Nucleus accumbens (tissue), 56 donors: ENCODE data around the gene GCM1.

ENCODE experiments used
- DNase-seq, 56 donors: peaks; one replicate each; lab custom pipeline; 2025; lab: John Stamatoyannopoulos, UW

The GCM1 gene

DNA sequence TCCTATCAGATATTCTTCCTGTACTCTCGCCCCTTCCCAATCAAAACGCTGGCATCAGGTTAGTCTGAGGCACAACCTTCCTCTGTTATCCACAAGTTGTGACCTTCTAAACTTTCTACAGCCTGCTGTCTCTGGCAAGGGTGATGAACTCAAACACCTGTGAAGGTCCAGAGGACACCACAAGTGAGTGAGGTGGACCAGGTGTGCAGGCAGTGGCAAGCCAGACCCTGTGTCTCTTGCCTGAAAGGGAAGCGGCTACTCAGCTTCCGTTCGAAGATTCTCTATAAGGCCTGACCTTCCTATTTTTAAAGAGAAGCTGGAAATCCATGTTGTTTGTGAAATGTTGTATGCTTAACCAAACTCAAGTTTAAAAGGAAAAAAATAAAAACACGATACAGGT, 36.8 kb downstream of the GCM1 start:
- DNase-seq = no peak

DNA sequence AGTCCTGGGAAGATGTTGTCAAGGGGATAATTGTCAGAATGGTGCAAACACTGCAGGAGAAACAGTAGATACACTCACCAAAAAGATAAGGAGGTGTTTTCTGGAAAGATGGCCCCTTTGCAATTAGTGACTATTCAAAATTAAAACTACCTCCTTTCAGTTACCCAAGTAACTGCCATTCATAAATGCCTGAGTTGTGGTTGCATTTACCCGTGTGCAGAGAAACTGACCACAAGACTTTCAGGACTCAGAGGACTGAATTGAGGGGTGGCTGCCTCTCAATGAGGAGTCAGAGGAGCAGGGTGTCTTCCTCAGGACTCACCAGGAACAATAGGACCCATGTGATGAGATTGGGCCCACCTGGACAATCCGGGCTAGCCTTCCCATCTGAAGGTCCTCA, 39.0 kb downstream of the GCM1 start:
- no peak for DNase-seq

DNA sequence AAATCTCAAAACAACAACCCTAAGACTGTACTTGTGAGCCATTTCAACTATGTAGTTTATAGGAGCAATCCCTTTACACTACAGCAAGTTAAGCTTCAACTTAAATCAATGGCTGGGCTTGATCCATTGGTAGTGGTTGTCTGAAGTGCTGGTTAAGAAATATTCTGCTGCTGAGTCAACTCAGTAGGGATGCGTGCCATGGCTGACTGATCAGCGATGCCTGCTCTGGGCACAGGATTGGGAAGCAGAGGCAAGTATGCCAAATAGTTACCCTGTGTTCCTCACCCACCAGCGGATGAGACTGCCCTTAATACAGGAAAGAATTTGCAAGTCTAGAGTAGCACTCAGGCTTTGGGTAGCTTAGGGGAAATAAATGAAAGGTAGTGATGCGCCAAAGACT, 41.5 kb downstream of the GCM1 start:
- DNase-seq = no peak

DNA sequence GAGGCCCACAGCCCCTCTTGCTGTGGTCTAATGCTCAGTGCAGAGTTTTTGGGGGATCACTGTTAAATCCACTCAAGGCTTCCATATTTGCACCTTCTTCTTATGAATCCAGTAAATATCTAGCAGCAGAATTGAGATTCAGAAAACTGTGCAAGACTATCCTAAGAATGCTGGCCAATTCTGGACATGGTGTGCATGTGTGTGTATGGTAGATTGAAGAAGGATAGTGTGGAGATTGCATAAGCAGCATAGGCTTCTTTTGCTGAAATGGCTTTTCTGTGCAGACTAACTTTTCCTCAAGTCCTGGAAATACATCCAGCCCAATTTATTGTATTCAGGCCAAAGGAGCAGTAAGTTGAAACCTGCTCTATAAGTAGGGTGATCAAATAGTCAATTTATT, 43.7 kb downstream of the GCM1 start:
- no peak for DNase-seq

DNA sequence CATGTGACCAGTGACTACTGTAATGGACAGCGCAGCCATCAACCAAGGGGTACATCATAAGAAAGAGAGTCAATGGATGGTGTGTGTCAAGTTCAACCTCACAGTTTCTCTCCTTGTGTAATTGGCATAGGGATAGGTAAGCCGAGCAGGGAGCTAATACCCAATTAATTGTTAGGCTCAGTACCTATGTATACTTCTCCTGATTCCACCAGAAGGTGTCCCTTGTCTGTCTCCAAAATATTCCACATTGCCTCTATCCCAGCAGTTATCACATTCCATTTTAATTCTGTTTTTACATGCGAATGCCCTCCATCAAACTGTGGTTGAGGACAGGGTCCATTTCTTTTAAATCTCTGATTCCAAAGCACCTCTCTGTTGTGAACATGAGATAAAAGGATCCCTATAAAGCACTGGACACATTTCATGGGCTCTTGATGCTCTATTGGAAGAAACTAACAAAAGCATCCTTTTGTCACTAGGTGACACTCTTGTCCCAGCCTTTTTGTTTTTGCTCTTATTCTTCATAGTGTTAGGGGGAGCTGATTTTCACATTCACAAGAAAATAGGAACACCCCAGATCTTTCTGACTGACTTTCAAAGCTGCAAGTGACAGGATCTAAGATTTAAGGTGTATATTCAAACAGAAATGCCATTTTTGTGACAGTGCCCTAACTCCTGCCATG, 44.5 kb downstream of the GCM1 start:
- peak in 1 of 56 donors; percentile 4 for DNase-seq

DNA sequence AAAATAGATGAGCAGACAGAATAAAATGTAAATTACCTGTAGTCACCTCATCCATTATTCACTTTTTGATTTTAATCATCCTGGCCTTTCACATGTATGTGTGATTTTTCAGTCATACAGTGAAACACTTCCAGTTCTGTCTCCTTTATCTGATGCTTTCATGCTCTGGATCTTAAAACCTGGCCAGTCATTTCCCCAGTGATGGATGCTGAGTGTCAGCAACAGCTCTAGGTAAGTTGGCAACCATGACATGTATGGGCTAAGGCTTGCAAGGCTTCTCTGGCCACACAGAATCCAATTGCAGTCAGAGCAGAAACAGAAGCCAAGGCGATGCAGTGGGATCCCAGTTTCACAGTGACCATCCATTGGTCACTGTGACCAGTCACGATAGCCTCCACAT, 47.6 kb downstream of the GCM1 start:
- DNase-seq = no peak

DNA sequence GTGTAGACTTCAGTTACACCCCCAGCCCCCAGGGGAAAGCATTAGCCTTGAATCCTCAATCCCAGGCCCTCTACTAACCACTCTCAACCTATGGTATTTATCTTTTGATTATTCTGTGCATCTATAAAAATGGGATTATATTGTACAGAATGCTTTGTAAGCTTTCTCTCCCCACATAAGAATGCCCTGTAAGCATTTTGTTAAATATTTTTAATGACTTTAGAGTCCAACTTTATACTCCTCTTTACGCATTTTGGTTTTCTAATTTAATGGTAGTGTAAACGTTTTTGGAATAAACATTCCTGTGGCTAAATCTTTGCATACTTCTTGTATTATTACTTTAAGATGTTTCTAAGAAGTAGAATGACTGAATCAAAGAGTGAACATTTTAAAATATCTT, 48.1 kb downstream of the GCM1 start:
- no peak for DNase-seq

DNA sequence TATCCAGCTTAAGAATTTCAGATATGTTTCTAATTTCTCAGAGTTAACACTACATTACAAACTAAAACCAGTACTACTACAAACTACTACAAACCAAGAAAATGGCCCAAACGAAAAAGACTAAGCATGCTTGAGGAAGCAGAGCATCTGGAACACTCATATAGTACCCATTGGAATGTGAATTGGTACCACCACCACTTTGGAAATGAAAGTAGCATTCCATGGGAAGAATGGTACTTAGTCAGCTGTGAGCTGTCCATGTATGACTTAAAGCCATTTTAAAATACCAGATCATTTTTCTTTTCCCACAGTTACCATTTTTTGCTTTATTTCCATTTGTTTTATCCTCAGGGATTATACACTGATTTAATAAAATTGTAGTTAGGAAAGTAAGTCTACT, 52.9 kb downstream of the GCM1 start:
- DNase-seq = no peak

DNA sequence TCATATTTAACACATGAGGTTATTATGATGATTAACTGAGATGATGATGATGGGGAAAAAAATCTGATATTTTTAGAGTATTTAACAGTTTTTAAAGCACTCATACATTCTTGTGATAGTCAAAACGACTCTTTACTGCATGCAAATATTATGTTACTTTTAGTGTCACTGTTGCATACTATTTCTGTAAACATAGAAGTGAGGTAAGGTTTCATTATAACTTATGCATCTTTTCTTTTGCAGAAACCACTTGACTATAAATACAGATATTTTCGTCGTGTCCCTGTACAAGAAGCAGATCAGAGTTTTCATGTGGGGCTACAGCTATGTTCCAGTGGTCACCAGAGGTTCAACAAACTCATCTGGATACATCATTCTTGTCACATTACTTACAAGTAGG, 53.4 kb downstream of the GCM1 start:
- no peak for DNase-seq

DNA sequence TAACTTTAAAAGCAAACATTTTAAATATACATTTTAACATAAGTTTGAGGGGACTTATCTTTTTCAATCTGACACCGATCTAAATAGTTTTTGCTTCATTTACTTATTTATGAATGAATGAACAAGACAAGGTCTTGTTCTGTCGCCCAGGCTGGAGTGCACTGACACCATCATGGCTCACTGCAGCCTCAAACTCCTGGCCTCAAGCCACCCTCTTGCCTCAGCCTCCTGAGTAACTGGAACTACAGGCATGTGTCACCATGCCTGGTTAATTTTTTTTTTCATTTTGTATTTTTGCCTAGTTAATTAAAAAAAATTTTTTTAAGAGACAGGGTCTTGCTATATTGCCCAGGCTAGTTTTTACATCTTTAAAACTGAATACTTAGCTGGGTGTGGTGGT, 58.1 kb downstream of the GCM1 start:
- DNase-seq = peak in 1 of 56 donors; percentile 12

DNA sequence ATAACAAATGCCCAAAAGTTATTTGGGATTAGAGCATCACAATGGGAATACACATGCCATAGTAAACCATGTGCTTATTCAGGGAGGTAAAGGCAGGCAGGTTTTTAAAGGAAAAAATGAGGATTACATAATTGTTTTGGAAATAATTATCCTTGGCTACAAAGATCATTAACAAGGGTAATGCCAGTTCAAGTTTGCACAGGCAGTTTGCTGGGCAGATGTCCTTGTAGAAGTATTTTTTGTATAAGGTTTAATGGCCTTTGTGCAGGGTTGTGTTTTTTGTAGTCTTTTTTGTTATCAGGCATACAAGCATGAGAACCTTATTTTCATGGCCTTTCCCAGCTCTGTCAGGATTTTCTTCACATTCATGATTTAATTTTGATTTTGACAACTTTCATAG, 58.7 kb downstream of the GCM1 start:
- no peak for DNase-seq

DNA sequence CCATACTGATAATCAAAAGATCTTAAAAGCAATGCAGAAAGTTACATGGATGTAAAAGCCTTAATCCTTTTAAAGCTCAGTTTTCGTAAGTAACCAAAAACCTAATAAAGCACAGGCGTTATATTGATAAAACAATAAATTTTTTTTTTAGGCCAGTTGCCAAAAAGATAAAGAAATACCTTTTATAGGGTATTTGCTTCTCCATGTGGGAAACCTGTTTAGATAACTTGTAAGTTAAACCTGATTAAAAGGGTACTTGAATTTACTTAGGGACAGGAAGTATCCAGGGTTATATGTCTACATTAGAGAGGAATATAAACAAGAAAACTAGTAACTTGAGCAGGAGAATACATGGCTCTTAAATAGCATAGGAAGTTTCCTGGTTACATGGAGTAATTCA, 62.3 kb downstream of the GCM1 start:
- no peak for DNase-seq

DNA sequence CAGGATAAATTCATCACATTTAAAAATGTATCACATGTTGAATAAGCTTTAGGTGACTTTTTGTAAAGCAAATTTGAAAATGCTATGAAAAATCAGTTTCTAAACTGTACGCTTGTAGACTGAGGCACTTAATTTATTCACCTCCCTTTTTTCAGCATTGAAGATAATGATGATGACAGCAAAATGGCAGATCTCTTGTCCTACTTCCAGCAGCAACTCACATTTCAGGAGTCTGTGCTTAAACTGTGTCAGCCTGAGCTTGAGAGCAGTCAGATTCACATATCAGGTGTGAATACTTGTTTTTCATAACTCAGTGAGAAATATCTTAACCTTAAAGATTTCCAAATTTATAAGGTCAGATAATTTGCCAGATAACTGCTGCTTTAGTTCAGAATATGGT, 67.8 kb downstream of the GCM1 start:
- DNase-seq = no peak
